ENCODE measurements around the gene ERICH2. TPM values are rescaled to one million over a fixed set of nuclear protein-coding genes. Genes with fewer than 3 reads are reported as not detected.

Gene ERICH2
- total and polyA plus RNA-seq, 2 of the 13 experiments (the other 11 are each of a cell fraction or from before 2014, with no cell fraction given) = not detected

DNA sequence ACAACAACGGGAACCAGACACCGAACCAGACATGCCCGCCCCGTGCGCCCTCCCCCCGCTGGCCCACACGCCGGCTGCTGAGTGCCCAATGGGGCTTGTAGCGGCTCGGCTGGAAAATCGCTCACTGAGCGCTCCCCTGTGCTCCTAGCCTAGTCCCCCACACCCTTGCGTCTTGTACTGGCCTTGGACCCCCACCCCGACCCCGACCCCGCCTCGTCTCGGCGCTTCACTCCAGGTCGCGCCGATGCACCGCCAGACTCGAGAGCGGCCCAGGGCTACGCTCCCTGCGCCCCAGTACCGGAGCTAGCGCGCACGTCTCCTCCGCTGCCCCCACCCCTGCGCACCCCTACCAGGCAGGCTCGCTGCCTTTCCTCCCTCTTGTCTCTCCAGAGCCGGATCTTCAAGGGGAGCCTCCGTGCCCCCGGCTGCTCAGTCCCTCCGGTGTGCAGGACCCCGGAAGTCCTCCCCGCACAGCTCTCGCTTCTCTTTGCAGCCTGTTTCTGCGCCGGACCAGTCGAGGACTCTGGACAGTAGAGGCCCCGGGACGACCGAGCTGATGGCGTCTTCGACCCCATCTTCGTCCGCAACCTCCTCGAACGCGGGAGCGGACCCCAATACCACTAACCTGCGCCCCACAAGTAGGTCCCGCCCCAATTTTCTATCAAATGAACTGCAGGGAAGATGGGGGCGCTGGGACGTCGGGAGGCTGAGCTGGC lies 48.0 kb downstream of the ERICH2 start:
- H3K79me2 ChIP-seq (ENCODE audit: insufficient read depth, low read length) = no peaks in the 10 kb centered on the region
- TF ChIP-seq ZBTB8A (CRISPR knock-in tag; IDR thresholded peaks at IDR 0.05; ENCODE audit: borderline replicate concordance, low read depth) (no peak), GTF2F1 (IDR thresholded peaks at IDR 0.05; ENCODE audit: low read length) (no peak), BHLHE40 (IDR thresholded peaks at IDR 0.05; ENCODE audit: low read length) (no peak), THAP11 (CRISPR knock-in tag; IDR thresholded peaks at IDR 0.05) (no peak), ZBED4 (CRISPR knock-in tag; IDR thresholded peaks at IDR 0.05; ENCODE audit: borderline replicate concordance) (no peak), PATZ1 (CRISPR knock-in tag; IDR thresholded peaks at IDR 0.05) (no peak), HNRNPLL (IDR thresholded peaks at IDR 0.05; ENCODE audit: low read depth, low read length, poor library complexity, severe bottlenecking) (peak; percentile 39), ELF4 (CRISPR knock-in tag; IDR thresholded peaks at IDR 0.05; ENCODE audit: borderline replicate concordance) (no peak), HES4 (CRISPR knock-in tag; IDR thresholded peaks at IDR 0.05; ENCODE audit: borderline replicate concordance) (0 out of 2 replicates have a peak, but pooled peaks have one; percentile 34)
- in situ Hi-C loops (cut with HindIII; ENCODE audit: extremely low pct_ligation_motif_present, low pct_unique_long_range_greater_than_20kb) = loop anchor here (5.0 to 10.0 kb wide), 2 partner anchors 446 to 583 kb away; no protein-coding TSS in a partner anchor
- FAIRE-seq (no peak), ATAC-seq (no peak), DNase-seq (ENCODE audit: low spot score) (no peak)
- peak overlapping the region in 1 of 3 experiments; percentile 74; a peak in 2 of 6 replicates for H3K4me3 ChIP-seq (replicated peaks in 1 of 3; ENCODE audit: insufficient read depth in 1 of 3, low read depth in 2 of 3, low read length in 3 of 3)
- H3K27me3 ChIP-seq (ENCODE audit: control insufficient read depth in 1 of 2, insufficient read depth in 2 of 2, low read length in 2 of 2) = peaks cover 23 to 89% of the 10 kb centered on the region in 2 experiments
- peaks cover 27% of the 10 kb centered on the region for H3K4me1 ChIP-seq (ENCODE audit: insufficient read depth, low read length)
- peak overlapping the region; percentile 81 for H3K4me2 ChIP-seq (ENCODE audit: low read depth, low read length)
- H3K36me3 ChIP-seq (replicated peaks in 1 of 2; ENCODE audit: control insufficient read depth in 1 of 2, insufficient read depth in 2 of 2, low read length in 2 of 2) = no peaks in the 10 kb centered on the region
- ChIA-PET POLR2A (no interaction called here), CTCF (ENCODE audit: low intra/inter-chr PET ratio, low total read pairs) (no interaction called here)
- no peak overlapping the region for H2AFZ ChIP-seq (ENCODE audit: low read length)
- no TSS peak for BruUV-seq (replicated peaks)
- no peak overlapping the region for H3K9ac ChIP-seq (ENCODE audit: insufficient read depth, low read depth, low read length)
- intact Hi-C loops (cut with micrococcal nuclease; ENCODE audit: unreplicated experiment) = no loop called here
- no peaks in the 10 kb centered on the region for H3K9me3 ChIP-seq (ENCODE audit: low read length)
- H3K27ac ChIP-seq (ENCODE audit: extremely low read length, insufficient read depth, low read length) = no peak overlapping the region
- H4K20me1 ChIP-seq (ENCODE audit: insufficient read depth, low read length) = peaks cover 7% of the 10 kb centered on the region; the same call in 1 of the 2 replicates
- 61% methylated on average over 51 of the region's 60 CpGs for WGBS (ENCODE audit: low lambda C conversion rate)
